Activated CD8-positive, alpha-beta memory T cell treated with anti-CD3 and anti-CD28 coated beads for 48 hours (primary cell): ENCODE data around the gene ESYT3.
"Not testable (repeated sequence)": the region's sequence is repeated elsewhere in the genome, so short reads cannot be mapped to it uniquely, and the experiment has no call there.

Experiments used
- DNase-seq, 3 experiments: peaks; one replicate each; pipeline ENCODE4 v3.0.0-alpha.2; 2020; ENCODE audit warnings: low read depth in 2 of 3, low spot score in 2 of 3

Gene ESYT3

GRCh38 chr3:138408751-138409570 lies 25.5 kb upstream of the ESYT3 start:
- no peak for DNase-seq

GRCh38 chr3:138412821-138413551 lies 21.4 kb upstream of the ESYT3 start:
- no peak for DNase-seq

GRCh38 chr3:138416236-138416635 lies 18.2 kb upstream of the ESYT3 start:
- not testable (repeated sequence) for DNase-seq

GRCh38 chr3:138417559-138417982 lies 16.8 kb upstream of the ESYT3 start:
- peak in 1 of 3 experiments; percentile 40 for DNase-seq

- DNase-seq = no peak
These were observed 15.7 kb upstream of the ESYT3 start for GRCh38 chr3:138418601-138419206.

GRCh38 chr3:138423316-138423715 lies 11.1 kb upstream of the ESYT3 start:
- DNase-seq = no peak

GRCh38 chr3:138424323-138424722 lies 10.1 kb upstream of the ESYT3 start:
- DNase-seq = no peak

GRCh38 chr3:138426211-138426610 lies 8.2 kb upstream of the ESYT3 start:
- no peak for DNase-seq

- not testable (repeated sequence) for DNase-seq
These were observed 7.7 kb upstream of the ESYT3 start for GRCh38 chr3:138426754-138427153.

GRCh38 chr3:138429665-138430064 lies 4.8 kb upstream of the ESYT3 start:
- DNase-seq = no peak

- DNase-seq = no peak
These were observed 1.7 kb upstream of the ESYT3 start for GRCh38 chr3:138432576-138433240.

GRCh38 chr3:138433892-138434275 lies 532 bp upstream of the ESYT3 start:
- DNase-seq = no peak

GRCh38 chr3:138434875-138435772 lies 708 bp downstream of the ESYT3 start:
- no peak for DNase-seq

- DNase-seq = no peak
These were observed 1.4 kb downstream of the ESYT3 start for GRCh38 chr3:138435840-138436239.

GRCh38 chr3:138437281-138437680 lies 2.9 kb downstream of the ESYT3 start:
- no peak for DNase-seq

- DNase-seq = no peak
These were observed 4.5 kb downstream of the ESYT3 start for GRCh38 chr3:138438896-138439295.

GRCh38 chr3:138439646-138440045 lies 5.2 kb downstream of the ESYT3 start:
- DNase-seq = no peak

GRCh38 chr3:138440121-138440521 lies 5.7 kb downstream of the ESYT3 start:
- no peak for DNase-seq

GRCh38 chr3:138440596-138440995 lies 6.2 kb downstream of the ESYT3 start:
- no peak for DNase-seq

GRCh38 chr3:138441256-138441655 lies 6.8 kb downstream of the ESYT3 start:
- DNase-seq = no peak
